Measurements from ENCODE around the gene HYI. TPM values are rescaled to one million over a fixed set of nuclear protein-coding genes. Genes with fewer than 3 reads are reported as not detected.

Gene HYI
- total RNA-seq, 1 donor from 2014 or later = 43.2 TPM

DNA sequence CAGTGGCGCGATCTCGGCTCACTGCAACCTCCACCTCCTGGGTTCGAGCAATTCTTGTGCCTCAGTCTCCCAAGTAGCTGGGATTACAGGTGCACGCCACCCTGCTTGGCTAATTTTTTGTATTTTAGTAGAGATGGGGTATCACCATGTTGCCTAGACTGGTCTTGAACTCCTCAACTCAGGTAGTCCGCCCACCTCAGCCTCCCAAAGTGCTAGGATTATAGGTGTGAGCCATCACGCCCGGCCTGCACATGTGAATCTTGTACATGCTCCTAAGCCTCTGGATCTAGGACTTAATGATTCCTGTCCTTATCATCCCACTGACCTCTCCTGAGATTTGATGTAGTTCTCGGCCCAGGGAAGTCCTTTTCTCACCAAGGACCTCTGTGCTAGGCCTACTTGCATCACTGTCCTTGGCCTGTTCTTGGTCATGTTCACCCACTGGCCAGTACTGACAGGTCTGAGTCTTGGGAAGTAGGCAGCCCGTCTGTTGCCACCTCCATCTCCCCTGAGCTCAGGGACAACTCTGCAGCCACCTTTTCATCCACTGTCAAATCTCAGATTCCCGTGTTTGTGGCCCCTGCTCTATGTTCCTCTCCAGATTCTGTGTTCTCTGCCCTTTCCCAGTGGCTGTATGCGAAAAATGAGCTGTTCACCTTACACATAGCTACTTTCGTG, 9.4 kb downstream of the HYI start:
- H3K4me1 Mint-ChIP-seq (ENCODE audit: unreplicated experiment) = no peaks in the 10 kb centered on the region
- peak overlapping the region; percentile 16 for H3K27ac Mint-ChIP-seq (ENCODE audit: unreplicated experiment)
- H3K36me3 Mint-ChIP-seq (ENCODE audit: unreplicated experiment) = peaks cover 38% of the 10 kb centered on the region
- no peak for DNase-seq (ENCODE audit: extremely low spot score, unreplicated experiment)
- TF ChIP-seq, protein P1, sequence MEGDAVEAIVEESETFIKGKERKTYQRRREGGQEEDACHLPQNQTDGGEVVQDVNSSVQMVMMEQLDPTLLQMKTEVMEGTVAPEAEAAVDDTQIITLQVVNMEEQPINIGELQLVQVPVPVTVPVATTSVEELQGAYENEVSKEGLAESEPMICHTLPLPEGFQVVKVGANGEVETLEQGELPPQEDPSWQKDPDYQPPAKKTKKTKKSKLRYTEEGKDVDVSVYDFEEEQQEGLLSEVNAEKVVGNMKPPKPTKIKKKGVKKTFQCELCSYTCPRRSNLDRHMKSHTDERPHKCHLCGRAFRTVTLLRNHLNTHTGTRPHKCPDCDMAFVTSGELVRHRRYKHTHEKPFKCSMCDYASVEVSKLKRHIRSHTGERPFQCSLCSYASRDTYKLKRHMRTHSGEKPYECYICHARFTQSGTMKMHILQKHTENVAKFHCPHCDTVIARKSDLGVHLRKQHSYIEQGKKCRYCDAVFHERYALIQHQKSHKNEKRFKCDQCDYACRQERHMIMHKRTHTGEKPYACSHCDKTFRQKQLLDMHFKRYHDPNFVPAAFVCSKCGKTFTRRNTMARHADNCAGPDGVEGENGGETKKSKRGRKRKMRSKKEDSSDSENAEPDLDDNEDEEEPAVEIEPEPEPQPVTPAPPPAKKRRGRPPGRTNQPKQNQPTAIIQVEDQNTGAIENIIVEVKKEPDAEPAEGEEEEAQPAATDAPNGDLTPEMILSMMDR (IDR thresholded peaks at IDR 0.05) = no peak
- no peak overlapping the region for H3K4me3 Mint-ChIP-seq (ENCODE audit: unreplicated experiment)
- no peaks in the 10 kb centered on the region for H3K9me3 Mint-ChIP-seq (ENCODE audit: unreplicated experiment)
- no peaks in the 10 kb centered on the region for H3K27me3 Mint-ChIP-seq (ENCODE audit: unreplicated experiment)

DNA sequence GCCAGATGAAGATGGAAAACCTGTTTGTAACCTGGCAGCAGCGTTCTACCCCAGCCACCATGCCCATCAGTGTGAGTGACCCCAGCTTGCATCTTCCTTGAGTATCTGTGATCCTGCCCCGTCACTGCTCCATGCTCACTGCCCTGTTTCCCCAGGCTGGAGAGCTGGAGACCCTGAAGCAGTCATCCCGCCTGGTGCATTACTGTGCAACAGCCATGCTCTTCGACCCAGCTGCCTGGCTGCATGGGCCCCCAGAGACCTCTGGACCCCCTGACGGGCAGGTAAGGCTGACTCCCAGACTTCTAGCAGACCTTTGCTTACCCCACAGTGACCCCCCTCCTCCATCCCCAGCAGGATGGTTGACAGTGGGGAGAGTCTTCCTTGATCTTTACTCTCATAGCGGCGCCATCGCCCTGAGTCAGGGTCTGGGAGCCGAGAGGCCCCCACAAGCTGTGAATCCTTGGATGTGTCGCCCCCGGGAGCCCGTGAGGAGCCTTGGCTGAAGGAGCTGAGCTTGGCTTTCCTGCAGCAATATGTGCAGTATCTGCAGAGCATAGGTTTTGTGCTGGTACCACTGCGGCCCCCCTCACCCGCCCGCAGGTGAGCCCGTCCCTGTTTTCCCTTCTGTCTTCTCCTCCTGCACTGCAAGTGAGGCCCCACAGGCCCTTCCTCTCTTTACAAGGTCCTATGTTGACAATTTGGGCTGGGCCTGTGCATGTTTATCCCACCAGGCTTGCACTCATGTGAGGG, 10.4 kb downstream of the HYI start:
- H3K27ac Mint-ChIP-seq (ENCODE audit: unreplicated experiment) = no peak overlapping the region
- H3K4me1 Mint-ChIP-seq (ENCODE audit: unreplicated experiment) = no peaks in the 10 kb centered on the region
- H3K36me3 Mint-ChIP-seq (ENCODE audit: unreplicated experiment) = peaks cover 35% of the 10 kb centered on the region
- no peak overlapping the region for H3K4me3 Mint-ChIP-seq (ENCODE audit: unreplicated experiment)
- H3K9me3 Mint-ChIP-seq (ENCODE audit: unreplicated experiment) = no peaks in the 10 kb centered on the region
- TF ChIP-seq, protein P1 (IDR thresholded peaks at IDR 0.05) = no peak
- H3K27me3 Mint-ChIP-seq (ENCODE audit: unreplicated experiment) = no peaks in the 10 kb centered on the region
- no peak for DNase-seq (ENCODE audit: extremely low spot score, unreplicated experiment)

DNA sequence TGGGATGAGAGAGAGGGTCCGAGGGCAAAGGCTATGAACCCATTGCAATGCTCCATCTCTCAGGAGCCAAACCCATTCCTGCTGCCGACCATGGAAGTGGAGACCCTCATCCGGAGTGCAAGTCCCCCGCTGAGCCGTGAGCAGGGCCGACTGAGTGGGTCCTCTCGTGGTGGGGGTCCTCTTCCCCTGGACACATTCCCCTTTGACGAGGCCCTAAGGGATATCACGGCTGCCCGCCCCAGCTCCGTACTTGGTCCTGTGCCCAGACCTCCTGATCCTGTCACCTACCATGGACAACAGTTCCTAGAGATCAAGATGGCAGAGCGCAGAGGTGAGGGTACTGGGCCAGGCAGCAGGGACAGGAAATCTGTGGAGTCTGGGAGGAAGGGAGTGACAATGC, 11.0 kb downstream of the HYI start:
- Mint-ChIP-seq H3K27ac (ENCODE audit: unreplicated experiment) (no peak overlapping the region), H3K9me3 (ENCODE audit: unreplicated experiment) (no peaks in the 10 kb centered on the region), H3K4me3 (ENCODE audit: unreplicated experiment) (no peak overlapping the region), H3K4me1 (ENCODE audit: unreplicated experiment) (no peaks in the 10 kb centered on the region), H3K27me3 (ENCODE audit: unreplicated experiment) (no peaks in the 10 kb centered on the region), H3K36me3 (ENCODE audit: unreplicated experiment) (peaks cover 32% of the 10 kb centered on the region)
- TF ChIP-seq, protein P1 (IDR thresholded peaks at IDR 0.05) = no peak
- DNase-seq (ENCODE audit: extremely low spot score, unreplicated experiment) = no peak

DNA sequence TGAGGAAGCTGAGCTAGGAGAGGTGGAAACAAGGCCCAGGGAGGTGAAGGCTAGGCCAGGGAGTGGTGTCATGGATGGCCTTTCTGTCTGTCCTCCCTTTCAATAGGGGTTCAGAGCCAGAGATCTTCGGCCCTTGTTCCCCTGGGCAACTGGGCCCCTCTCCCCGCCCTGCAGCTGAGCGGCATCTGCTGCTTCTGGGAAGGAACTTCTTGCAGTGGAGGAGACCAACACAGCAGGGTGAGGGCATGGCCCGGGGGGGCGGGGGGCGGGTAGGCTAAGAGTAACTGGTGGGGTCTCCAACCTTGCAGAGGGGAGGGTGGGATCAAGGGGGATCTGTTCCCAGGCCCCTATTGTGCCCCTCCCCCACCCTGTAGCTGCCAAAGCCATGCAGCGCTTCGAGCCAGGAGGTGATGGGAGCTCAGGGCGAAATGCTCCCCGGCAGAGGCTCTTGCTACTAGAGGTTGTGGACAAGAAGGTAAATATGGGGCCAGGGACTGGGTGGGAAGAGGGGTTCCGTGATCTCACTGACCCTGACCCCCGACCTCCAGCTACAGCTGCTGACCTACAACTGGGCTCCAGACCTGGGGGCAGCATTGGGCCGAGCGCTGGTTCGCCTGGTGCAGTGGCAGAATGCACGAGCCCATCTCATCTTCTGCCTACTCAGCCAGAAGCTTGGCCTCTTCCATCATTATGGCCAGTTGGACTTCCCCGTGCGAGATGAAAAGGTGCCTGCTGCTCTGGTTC, 11.7 kb downstream of the HYI start:
- peaks cover 34% of the 10 kb centered on the region for H3K36me3 Mint-ChIP-seq (ENCODE audit: unreplicated experiment)
- no peaks in the 10 kb centered on the region for H3K27me3 Mint-ChIP-seq (ENCODE audit: unreplicated experiment)
- no peak overlapping the region for H3K27ac Mint-ChIP-seq (ENCODE audit: unreplicated experiment)

More for the DNA sequence above, 11.7 kb downstream of the HYI start:
- Mint-ChIP-seq H3K4me3 (ENCODE audit: unreplicated experiment) (no peak overlapping the region), H3K9me3 (ENCODE audit: unreplicated experiment) (no peaks in the 10 kb centered on the region), H3K4me1 (ENCODE audit: unreplicated experiment) (no peaks in the 10 kb centered on the region)
- TF ChIP-seq, protein P1 (IDR thresholded peaks at IDR 0.05) = no peak
- no peak for DNase-seq (ENCODE audit: extremely low spot score, unreplicated experiment)
